CD4-positive, alpha-beta T cell treated with Interleukin-21 for 1 hour (primary cell): ENCODE measurements around the gene MCM9.

Experiments used
- DNase-seq: peaks from one replicate; pipeline ENCODE4 v3.0.0-alpha.2; 2020

MCM9 gene

GRCh38 chr6:118930680-118931079 is 4.3 kb downstream of the MCM9 start:
- DNase-seq: no peak

- DNase-seq: no peak
Measured at GRCh38 chr6:118923035-118923434, 11.9 kb downstream of the MCM9 start.

GRCh38 chr6:118921084-118921483 is 13.9 kb downstream of the MCM9 start:
- DNase-seq: no peak

GRCh38 chr6:118918329-118918725 is 16.6 kb downstream of the MCM9 start:
- DNase-seq: no peak

GRCh38 chr6:118917546-118918328 is 17.2 kb downstream of the MCM9 start:
- DNase-seq: no peak

- DNase-seq: no peak
Measured at GRCh38 chr6:118914598-118914997, 20.4 kb downstream of the MCM9 start.

- no peak for DNase-seq
Measured at GRCh38 chr6:118913161-118913560, 21.8 kb downstream of the MCM9 start.

- no peak for DNase-seq
Measured at GRCh38 chr6:118912646-118913045, 22.3 kb downstream of the MCM9 start.

- no peak for DNase-seq
Measured at GRCh38 chr6:118908441-118908840, 26.5 kb downstream of the MCM9 start.

GRCh38 chr6:118905851-118906250 is 29.1 kb downstream of the MCM9 start:
- peak; percentile 32 for DNase-seq

- no peak for DNase-seq
Measured at GRCh38 chr6:118905084-118905483, 29.9 kb downstream of the MCM9 start.

GRCh38 chr6:118903691-118904090 is 31.3 kb downstream of the MCM9 start:
- DNase-seq: no peak

GRCh38 chr6:118903138-118903537 is 31.8 kb downstream of the MCM9 start:
- DNase-seq: no peak

- DNase-seq: no peak
Measured at GRCh38 chr6:118902726-118903125, 32.2 kb downstream of the MCM9 start.

GRCh38 chr6:118899948-118900347 is 35.0 kb downstream of the MCM9 start:
- peak; percentile 56 for DNase-seq

GRCh38 chr6:118897386-118897785 is 37.6 kb downstream of the MCM9 start:
- no peak for DNase-seq

GRCh38 chr6:118896339-118897136 is 38.4 kb downstream of the MCM9 start:
- peak; percentile 54 for DNase-seq

- DNase-seq: no peak
Measured at GRCh38 chr6:118895859-118896258, 39.1 kb downstream of the MCM9 start.

- DNase-seq: no peak
Measured at GRCh38 chr6:118895261-118895560, 39.7 kb downstream of the MCM9 start.

- peak; percentile 70 for DNase-seq
Measured at GRCh38 chr6:118894425-118895260, 40.3 kb downstream of the MCM9 start.

GRCh38 chr6:118893807-118894424 is 41.0 kb downstream of the MCM9 start, which contains the start of gene ASF1A:
Gene ASF1A, plus strand, starts transcription at chr6:118894152. Its CDS starts 262 bp downstream, at chr6:118894414.
- peak; percentile 98 for DNase-seq

- DNase-seq: peak; percentile 80
Measured at GRCh38 chr6:118893064-118893806, 41.7 kb downstream of the MCM9 start.
